PC-3 (cell line): ENCODE data around the gene VKORC1L1. TPM values are rescaled to one million over a fixed set of nuclear protein-coding genes. Genes with fewer than 3 reads are reported as not detected.
"Not testable (repeated sequence)": the region's sequence is repeated elsewhere in the genome, so short reads cannot be mapped to it uniquely, and the experiment has no call there.

Source experiments
- ATAC-seq: fragments of 200-7000 bp; cut with Tn5 transposase; 2 replicates; pipeline ENCODE4 v1.9.1; 2020; ENCODE audit warnings: mild to moderate bottlenecking, moderate library complexity
- BruUV-seq: library from RNA; stranded (reverse); fragments of 400-500 nt; replicated peaks from 2 replicates; lab custom pipeline; 2021; lab: Mats Ljungman, UMichigan
- CTCF ChIA-PET: fragments of 300-600 bp; sonication (Branson Sonifier 250); formaldehyde crosslinking; loops from one replicate; lab custom pipeline; 2022; ENCODE audit warnings: antibody characterized with exemption; lab: Charles Lee
- POLR2A ChIA-PET: fragments of 300-600 bp; sonication (Branson Sonifier 250); formaldehyde crosslinking; loops from one replicate; lab custom pipeline; 2022; ENCODE audit warnings: antibody characterized with exemption; ENCODE audit not compliant: unreplicated experiment; lab: Charles Lee
- DNase-seq: peaks from one replicate; pipeline ENCODE4 v3.0.0-alpha.2; 2015
- H2AFZ ChIP-seq: fragments of 300-600 bp; sonication (generic); 2 replicates; pipeline ENCODE4 v1.6.0; 2016; ENCODE audit warnings: antibody characterized with exemption, low read length
- H3F3A ChIP-seq: fragments of 300-600 bp; sonication (generic); one replicate; pipeline ENCODE4 v1.6.0; 2017; ENCODE audit warnings: antibody characterized with exemption, low read length, control low read depth, mild to moderate bottlenecking; ENCODE audit not compliant: unreplicated experiment
- H3K27ac ChIP-seq: fragments of 300-600 bp; sonication (generic); 2 replicates; pipeline ENCODE4 v1.5.1; 2016; ENCODE audit warnings: mild to moderate bottlenecking, low read length
- H3K27me3 ChIP-seq: fragments of 300-600 bp; sonication (generic); 2 replicates; pipeline ENCODE4 v1.6.1; 2016; ENCODE audit warnings: low read length, mixed read lengths
- H3K36me3 ChIP-seq: fragments of 300-600 bp; sonication (generic); 2 replicates; pipeline ENCODE4 v1.6.1; 2016; ENCODE audit warnings: low read depth, mixed run types, low read length, mixed read lengths
- H3K4me1 ChIP-seq: fragments of 300-600 bp; sonication (generic); 2 replicates; pipeline ENCODE4 v1.5.1; 2016; ENCODE audit warnings: low read length; ENCODE audit not compliant: insufficient read depth
- H3K4me2 ChIP-seq: fragments of 300-600 bp; sonication (generic); 2 replicates; pipeline ENCODE4 v1.6.0; 2016; ENCODE audit warnings: low read length
- H3K4me3 ChIP-seq: fragments of 300-600 bp; sonication (generic); 2 replicates; pipeline ENCODE4 v1.5.1; 2016; ENCODE audit warnings: mild to moderate bottlenecking, low read length, mixed read lengths
- H3K79me2 ChIP-seq: fragments of 300-600 bp; sonication (generic); 2 replicates; pipeline ENCODE4 v1.6.1; 2017; ENCODE audit warnings: low read length, mixed read lengths
- H3K9ac ChIP-seq: fragments of 300-600 bp; sonication (generic); 2 replicates; pipeline ENCODE4 v1.6.0; 2016; ENCODE audit warnings: mild to moderate bottlenecking, low read length
- H3K9me2 ChIP-seq: fragments of 300-600 bp; sonication (generic); replicated peaks from 2 replicates; pipeline ENCODE4 v1.6.1; 2016; ENCODE audit warnings: mixed run types, low read length, mixed read lengths
- H3K9me3 ChIP-seq: fragments of 300-600 bp; sonication (generic); 2 replicates; pipeline ENCODE4 v1.6.1; 2016; ENCODE audit warnings: low read length, mixed read lengths
- H4K20me1 ChIP-seq: fragments of 300-600 bp; sonication (generic); 2 replicates; pipeline ENCODE4 v1.6.1; 2016; ENCODE audit warnings: low read length, mixed read lengths
- CTCF ChIP-seq: fragments of 300-600 bp; sonication (generic); conservative IDR thresholded peaks from 2 replicates; pipeline ENCODE4 v1.5.1; 2017; ENCODE audit warnings: antibody characterized with exemption, low read depth, mild to moderate bottlenecking, low read length
- EZH2 ChIP-seq: fragments of 300-600 bp; sonication (generic); IDR thresholded peaks from one replicate; pipeline ENCODE4 v1.6.1; 2017; ENCODE audit warnings: antibody characterized with exemption, mild to moderate bottlenecking, low read length; ENCODE audit not compliant: unreplicated experiment
- EZH2phosphoT487 ChIP-seq: fragments of 300-600 bp; sonication (generic); IDR thresholded peaks from 2 replicates; pipeline ENCODE4 v1.6.1; 2018; ENCODE audit warnings: mild to moderate bottlenecking, antibody characterized with exemption, low read length, borderline replicate concordance
- intact Hi-C: fragments of 100-400 bp; cut with micrococcal nuclease; formaldehyde crosslinking; loops from 2 replicates; pipeline ENCODE4 v1.9.0; 2023
- total RNA-seq: library from RNA; depleted of rRNA; stranded (reverse); fragments of >200 nt; gene quantifications from 2 replicates; pipeline ENCODE4 v1.2.3, GENCODE V29; 2014

VKORC1L1 gene
- total RNA-seq, 1 experiment from 2014 or later = 7.6 TPM

GRCh38 chr7:65962033-65962432 is 89.2 kb downstream of the VKORC1L1 start:
- Histone ChIP-seq H3F3A (no peaks in the 10 kb centered on the region), H3K9me2 (no peaks in the 10 kb centered on the region), H2AFZ (no peak overlapping the region), H3K36me3 (peaks cover 36% of the 10 kb centered on the region), H3K9me3 (no peaks in the 10 kb centered on the region), H3K4me3 (no peak overlapping the region), H3K4me2 (no peak overlapping the region), H3K27me3 (no peaks in the 10 kb centered on the region), H4K20me1 (no peaks in the 10 kb centered on the region), H3K79me2 (no peaks in the 10 kb centered on the region), H3K27ac (no peak overlapping the region), H3K4me1 (no peaks in the 10 kb centered on the region), H3K9ac (no peak overlapping the region)
- ATAC-seq (no peak), DNase-seq (no peak)
- intact Hi-C loops = no loop called here
- TF ChIP-seq EZH2 = no peak
- no peak for TF ChIP-seq EZH2phosphoT487
- TF ChIP-seq CTCF = no peak
- ChIA-PET POLR2A (no interaction called here), CTCF (no interaction called here)
- BruUV-seq = no TSS peak

GRCh38 chr7:65964671-65965070 is 91.8 kb downstream of the VKORC1L1 start:
- ATAC-seq, CTCF ChIA-PET, H3K27me3 ChIP-seq, H3F3A ChIP-seq, POLR2A ChIA-PET, H3K79me2 ChIP-seq, H3K4me2 ChIP-seq, BruUV-seq, H3K4me1 ChIP-seq, H3K27ac ChIP-seq, H3K9me3 ChIP-seq, H2AFZ ChIP-seq, H3K9me2 ChIP-seq, H3K9ac ChIP-seq, intact Hi-C loops, DNase-seq, H4K20me1 ChIP-seq, H3K4me3 ChIP-seq: not testable (repeated sequence)
- H3K36me3 ChIP-seq = peaks cover 36% of the 10 kb centered on the region

GRCh38 chr7:65966146-65966545 is 93.3 kb downstream of the VKORC1L1 start:
- no peaks in the 10 kb centered on the region for H3K27me3 ChIP-seq
- CTCF ChIA-PET = no interaction called here
- no peak overlapping the region for H3K4me2 ChIP-seq
- H3K4me1 ChIP-seq = no peaks in the 10 kb centered on the region
- H3K36me3 ChIP-seq = peaks cover 27% of the 10 kb centered on the region
- no peak for TF ChIP-seq CTCF
- no peak for TF ChIP-seq EZH2
- TF ChIP-seq EZH2phosphoT487 = no peak
- DNase-seq (no peak), ATAC-seq (no peak)
- H2AFZ ChIP-seq = no peak overlapping the region
- H3K4me3 ChIP-seq = no peak overlapping the region
- H3K9ac ChIP-seq = no peak overlapping the region
- POLR2A ChIA-PET = no interaction called here
- no peaks in the 10 kb centered on the region for H3K79me2 ChIP-seq
- no peaks in the 10 kb centered on the region for H3F3A ChIP-seq
- H3K9me2 ChIP-seq = no peaks in the 10 kb centered on the region
- BruUV-seq = no TSS peak
- no peaks in the 10 kb centered on the region for H3K9me3 ChIP-seq
- intact Hi-C loops = no loop called here
- H4K20me1 ChIP-seq = no peaks in the 10 kb centered on the region
- H3K27ac ChIP-seq = no peak overlapping the region
